ENCODE data around the gene LEO1. TPM values are rescaled to one million over a fixed set of nuclear protein-coding genes. Genes with fewer than 3 reads are reported as not detected.
A peak's percentile ranks its signal among the peaks of the same experiment; 100 is the strongest.

The LEO1 gene
- total and polyA plus RNA-seq, 2 of the 13 experiments (the other 11 are each of a cell fraction or from before 2014, with no cell fraction given) = 17.0 to 60.3 TPM

- TF ChIP-seq ZNF629 (CRISPR knock-in tag; conservative IDR thresholded peaks at IDR 0.05) = peak; percentile 56
- no peak for TF ChIP-seq MAZ (IDR thresholded peaks at IDR 0.05; ENCODE audit: borderline replicate concordance, low read depth, low read length)
- no peak; the same call in 1 of the 2 replicates for TF ChIP-seq MAZ (CRISPR knock-in tag; IDR thresholded peaks at IDR 0.05; ENCODE audit: low read depth)
- TF ChIP-seq PITX1 (CRISPR knock-in tag; IDR thresholded peaks at IDR 0.05) = peak; percentile 53; the same call in 1 of the 2 replicates
- TF ChIP-seq ZFP41 (CRISPR knock-in tag; IDR thresholded peaks at IDR 0.05; ENCODE audit: borderline replicate concordance) = no peak
- peak; percentile 38; the same call in 1 of the 2 replicates for TF ChIP-seq ZNF580 (CRISPR knock-in tag; IDR thresholded peaks at IDR 0.05; ENCODE audit: borderline replicate concordance, low read depth)
- no peak for TF ChIP-seq GPBP1L1 (CRISPR knock-in tag; IDR thresholded peaks at IDR 0.05)
- no peak for TF ChIP-seq SMARCC2 (IDR thresholded peaks at IDR 0.05)
- no peak for TF ChIP-seq MXD1 (CRISPR knock-in tag; IDR thresholded peaks at IDR 0.05)
- TF ChIP-seq BRCA1 (CRISPR knock-in tag; IDR thresholded peaks at IDR 0.05) = peak; percentile 61; the same call in 1 of the 2 replicates
- TF ChIP-seq MYPOP (CRISPR knock-in tag; IDR thresholded peaks at IDR 0.05) = peak; percentile 81; the same call in 1 of the 2 replicates
- 0 out of 2 replicates have a peak, but pooled peaks have one; percentile 15 for TF ChIP-seq ZNF557 (CRISPR knock-in tag; IDR thresholded peaks at IDR 0.05)
- 0 out of 2 replicates have a peak, but pooled peaks have one; percentile 23 for TF ChIP-seq IRF2 (CRISPR knock-in tag; IDR thresholded peaks at IDR 0.05)
- 0 out of 2 replicates have a peak, but pooled peaks have one; percentile 18 for TF ChIP-seq ZNF766 (CRISPR knock-in tag; IDR thresholded peaks at IDR 0.05; ENCODE audit: borderline replicate concordance)
- no peak for TF ChIP-seq SUZ12 (IDR thresholded peaks at IDR 0.05; ENCODE audit: low read depth, low read length)
- TF ChIP-seq ZNF784 (CRISPR knock-in tag; IDR thresholded peaks at IDR 0.05; ENCODE audit: borderline replicate concordance) = no peak
- no peak for TF ChIP-seq JDP2 (CRISPR knock-in tag; IDR thresholded peaks at IDR 0.05; ENCODE audit: borderline replicate concordance)
- TF ChIP-seq MNT (IDR thresholded peaks at IDR 0.05) = peak; percentile 48; the same call in 1 of the 2 replicates
- TF ChIP-seq ZNF414 (CRISPR knock-in tag; IDR thresholded peaks at IDR 0.05) = no peak
- peak; percentile 47; the same call in 1 of the 2 replicates for TF ChIP-seq E2F5 (CRISPR knock-in tag; conservative IDR thresholded peaks at IDR 0.05)
- peak; percentile 46; the same call in 1 of the 2 replicates for TF ChIP-seq NCOR1 (IDR thresholded peaks at IDR 0.05; ENCODE audit: borderline replicate concordance, low read length)
Observed at GRCh38 chr15:52019394-52020220, 48.0 kb upstream of the LEO1 start (continued).

Data from HepG2 (cell line).